GM19455 (cell line): ENCODE data around the gene HERC2.

Source experiments
- ATAC-seq: cut with Tn5 transposase; IDR thresholded peaks from one replicate; pipeline ENCODE4 v1.9.1; 2021; ENCODE audit not compliant: unreplicated experiment

Gene HERC2

DNA sequence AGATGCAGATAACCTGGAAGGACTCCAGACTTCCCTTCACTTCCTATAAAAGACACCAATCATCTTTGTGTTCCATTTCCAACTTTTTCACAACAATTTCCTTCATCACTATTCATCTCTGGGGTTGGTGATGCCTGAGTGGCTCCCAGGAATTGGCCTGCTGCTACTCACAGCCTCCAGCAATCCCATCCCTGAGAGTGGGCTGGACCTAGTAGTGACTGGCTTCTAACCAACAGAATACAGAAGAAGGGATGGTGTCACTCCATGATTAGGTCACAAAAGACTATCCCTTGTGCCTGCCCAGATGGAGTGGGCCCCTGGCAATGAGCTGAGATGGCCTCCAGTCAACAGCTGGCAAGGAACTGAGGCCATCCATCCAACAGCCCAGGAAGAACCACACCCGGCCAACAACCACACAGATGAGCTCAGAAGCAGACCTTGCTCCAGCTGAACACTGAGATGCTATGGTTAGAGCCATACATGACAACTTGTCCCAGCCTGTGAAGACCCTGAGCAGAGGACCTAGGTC lies 243.7 kb downstream of the HERC2 start:
- no peak for ATAC-seq

DNA sequence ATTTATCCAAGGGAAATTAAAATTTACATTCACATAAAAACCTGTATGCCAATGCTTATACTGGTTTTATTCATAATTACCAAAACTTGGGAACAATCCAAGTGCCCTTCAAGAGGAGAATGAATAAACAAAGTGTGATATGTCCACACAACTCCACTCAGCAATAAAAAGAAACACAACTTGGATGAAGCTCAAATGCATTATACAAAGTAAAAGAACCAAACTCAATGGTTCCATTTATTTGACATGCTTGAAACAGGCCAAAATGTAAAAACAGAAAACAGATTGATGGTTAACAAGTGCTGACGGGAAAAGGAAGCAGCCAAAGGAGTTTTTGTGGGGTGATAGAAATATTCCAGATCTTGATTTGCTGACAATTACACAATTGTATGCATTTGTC lies 246.4 kb downstream of the HERC2 start:
- no peak for ATAC-seq

DNA sequence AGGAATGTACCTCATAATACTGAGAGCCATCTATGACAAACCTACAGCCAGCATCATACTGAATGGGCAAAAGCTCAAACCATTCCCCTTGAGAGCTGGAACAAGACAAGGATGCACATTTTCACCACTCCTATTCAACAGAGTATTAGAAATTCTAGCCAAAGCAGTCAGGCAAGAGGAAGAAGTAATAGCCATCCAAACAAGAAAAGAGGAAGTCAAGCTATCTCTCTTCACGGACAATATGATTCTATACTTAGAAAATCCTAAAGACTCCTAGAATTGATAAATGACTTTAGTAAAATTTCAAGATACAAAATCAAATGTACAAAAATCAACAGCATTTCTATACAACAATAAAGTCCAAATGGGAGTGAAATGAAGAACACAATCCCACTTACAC lies 253.0 kb downstream of the HERC2 start:
- no peak for ATAC-seq

DNA sequence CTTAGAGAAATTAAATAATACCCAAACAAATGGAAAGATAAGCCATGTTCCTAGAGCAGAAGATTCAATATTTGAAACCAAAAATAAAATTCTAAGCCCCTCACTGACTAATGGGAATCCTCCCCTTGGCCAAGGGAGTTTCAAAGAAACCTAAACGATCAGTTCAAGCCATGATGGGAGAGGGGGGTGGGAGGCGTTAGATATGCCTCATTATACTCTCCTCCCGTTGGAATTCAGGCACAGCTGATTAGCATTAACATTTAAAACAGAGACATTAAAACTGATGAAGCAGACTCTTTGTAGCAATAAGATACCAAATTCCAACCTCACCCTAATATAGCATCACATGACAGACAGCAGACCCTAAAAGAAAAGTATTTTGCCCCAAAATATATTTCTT lies 255.7 kb downstream of the HERC2 start:
- no peak for ATAC-seq
